Activated effector memory CD4-positive, alpha-beta T cell treated with Interleukin-2 at 50 U/mL for 16 hours (primary cell): ENCODE results near the gene DDIAS.
"Not testable (repeated sequence)": the region's sequence is repeated elsewhere in the genome, so short reads cannot be mapped to it uniquely, and the experiment has no call there.

Experiments used
- DNase-seq: peaks from one replicate; pipeline ENCODE4 v3.0.0-alpha.2; 2020

Gene DDIAS

GRCh38 chr11:82901165-82901921 lies at the start of gene DDIAS:
Gene DDIAS (plus strand): TSS chr11:82901736. CDS start chr11:82914739, 13,003 bp downstream.
- peak; percentile 89 for DNase-seq

DNA sequence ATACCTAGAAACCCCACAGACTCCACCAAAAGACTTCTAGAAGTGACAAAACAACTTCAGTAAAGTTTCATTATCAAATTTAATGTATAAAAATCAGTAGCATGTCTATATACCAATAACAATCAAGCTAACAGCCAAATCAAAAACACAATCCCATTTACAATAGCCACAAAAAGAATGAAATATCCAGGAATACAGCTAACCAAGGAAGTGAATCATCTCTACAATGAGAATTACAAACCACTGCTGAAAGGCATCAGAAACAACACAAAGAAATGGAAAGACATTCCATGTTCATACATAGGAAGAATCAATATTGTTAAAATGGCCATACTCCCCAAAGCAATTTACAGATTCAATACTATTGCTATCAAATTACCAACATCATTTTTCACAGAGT lies 47.3 kb upstream of the DDIAS start:
- no peak for DNase-seq

GRCh38 chr11:82854916-82855315 lies 46.6 kb upstream of the DDIAS start:
- not testable (repeated sequence) for DNase-seq

- DNase-seq, result no peak
Observed at GRCh38 chr11:82855616-82856015, 45.9 kb upstream of the DDIAS start.

DNA sequence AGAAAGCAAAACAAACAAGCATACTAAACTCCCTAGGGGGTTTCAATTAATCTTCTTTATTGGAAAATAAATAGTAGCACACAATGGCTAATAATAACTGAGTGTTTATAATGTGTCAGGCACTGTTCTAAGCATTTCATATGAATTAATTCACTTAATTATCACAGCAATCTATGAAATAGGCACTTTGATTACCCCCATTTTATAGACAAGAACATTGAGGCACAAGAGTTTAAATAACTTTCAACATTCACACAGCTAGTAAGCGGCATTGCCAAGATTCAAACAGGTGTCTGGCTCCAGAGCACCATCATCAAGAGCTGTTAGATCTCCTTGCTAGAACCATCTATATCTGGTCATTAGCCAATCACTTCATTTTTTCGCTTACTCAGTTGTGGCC lies 44.4 kb upstream of the DDIAS start:
- no peak for DNase-seq

GRCh38 chr11:82858133-82858532 lies 43.4 kb upstream of the DDIAS start:
- DNase-seq, result no peak

GRCh38 chr11:82858556-82859091 lies 42.9 kb upstream of the DDIAS start:
- DNase-seq, result no peak

DNA sequence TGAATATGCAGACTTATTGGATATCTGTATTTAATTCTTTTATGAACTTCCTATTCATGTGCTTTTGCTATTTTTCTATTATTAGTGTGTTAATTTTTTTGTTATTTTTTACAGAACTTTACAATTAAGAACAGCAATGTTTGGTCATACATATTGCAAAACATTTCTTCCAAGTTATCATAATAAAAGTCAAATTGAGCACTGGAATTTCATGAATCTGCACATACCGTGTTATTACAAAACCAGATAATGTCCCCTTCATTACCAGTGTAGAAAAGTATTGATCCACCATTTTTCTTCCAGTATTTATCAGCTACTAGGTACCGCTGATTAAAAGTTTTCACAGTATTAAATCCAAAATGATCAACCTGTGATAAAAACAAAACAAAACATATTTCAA lies 41.8 kb upstream of the DDIAS start:
- DNase-seq, result no peak

DNA sequence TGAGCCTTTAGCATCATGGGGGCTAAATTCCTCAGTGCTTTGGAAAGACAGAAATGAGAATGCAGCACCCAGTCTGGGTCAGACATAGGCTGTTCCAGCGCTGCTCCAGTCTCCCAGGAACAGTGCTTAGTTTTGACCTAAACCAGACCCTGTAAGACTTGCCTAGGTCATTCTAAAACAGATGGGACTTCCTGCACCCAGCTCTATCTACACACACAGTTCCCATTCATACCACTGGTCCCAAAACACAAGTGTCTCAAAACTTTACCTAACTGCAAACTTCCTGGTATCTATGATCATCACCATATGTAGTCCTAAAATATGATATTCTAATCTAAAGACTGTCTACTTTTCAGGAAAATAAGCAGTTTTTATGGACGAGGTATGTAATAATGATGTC lies 39.2 kb upstream of the DDIAS start:
- DNase-seq, result no peak

- no peak for DNase-seq
Observed at GRCh38 chr11:82863209-82863608, 38.3 kb upstream of the DDIAS start.

DNA sequence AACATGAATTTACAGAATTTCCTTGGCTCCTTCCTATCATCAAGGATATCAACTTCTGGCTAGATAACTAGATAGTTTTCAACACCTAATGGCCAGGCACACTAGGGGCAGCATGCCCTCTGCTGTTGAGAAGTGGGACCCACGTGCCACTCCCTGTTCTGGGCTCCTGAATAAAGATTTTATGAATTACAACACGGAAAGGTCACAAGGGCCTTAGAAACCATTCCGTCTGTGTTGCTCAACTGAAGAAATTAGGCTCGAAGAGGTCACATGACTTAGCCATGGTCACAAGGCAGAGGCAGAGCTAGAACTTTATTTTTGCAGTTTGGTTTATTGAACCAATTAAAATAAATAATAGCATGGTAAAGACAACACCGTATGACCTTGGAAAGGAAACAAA lies 37.3 kb upstream of the DDIAS start:
- no peak for DNase-seq

DNA sequence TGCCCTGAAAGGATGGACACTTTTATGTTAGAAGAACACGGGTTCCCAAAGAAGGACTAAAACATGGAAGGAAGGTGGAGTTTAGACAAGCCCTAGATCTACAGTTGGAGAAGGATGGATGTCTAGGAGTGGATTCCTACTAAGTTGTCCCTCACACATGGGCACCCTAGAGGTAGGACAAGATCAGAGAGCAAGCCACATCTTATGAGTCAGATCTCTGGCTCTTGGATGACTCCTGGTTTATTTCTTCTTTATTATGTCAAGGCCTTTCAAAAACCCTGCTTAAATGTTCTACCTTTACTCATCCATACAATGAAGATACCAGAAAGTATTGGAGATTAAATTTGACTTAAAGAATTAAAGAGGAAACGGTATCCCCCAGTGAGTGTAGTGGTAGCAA lies 35.7 kb upstream of the DDIAS start:
- no peak for DNase-seq

- peak; percentile 31 for DNase-seq
Observed at GRCh38 chr11:82867495-82868082, 33.9 kb upstream of the DDIAS start.

GRCh38 chr11:82869657-82870056 lies 31.9 kb upstream of the DDIAS start:
- no peak for DNase-seq

DNA sequence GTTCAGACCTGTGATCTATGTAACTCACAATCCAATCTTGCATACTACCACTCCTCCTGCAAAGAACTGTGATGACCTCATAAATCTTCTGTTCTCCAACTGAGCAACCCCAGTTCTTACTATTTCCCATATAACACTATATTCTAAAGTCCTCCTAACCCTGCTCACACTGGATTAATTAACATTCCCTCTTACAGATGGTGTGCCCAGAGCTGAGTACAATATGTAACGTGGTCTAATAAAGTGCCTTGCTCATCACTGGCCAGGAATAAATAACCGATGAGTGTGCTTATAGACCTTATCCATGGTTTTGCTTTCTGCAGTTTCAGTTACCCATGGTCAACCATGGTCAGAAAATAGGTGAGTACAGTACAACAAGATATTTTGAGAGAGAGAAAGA lies 29.9 kb upstream of the DDIAS start:
- no peak for DNase-seq

- no peak for DNase-seq
Observed at GRCh38 chr11:82872377-82873150, 29.0 kb upstream of the DDIAS start.

DNA sequence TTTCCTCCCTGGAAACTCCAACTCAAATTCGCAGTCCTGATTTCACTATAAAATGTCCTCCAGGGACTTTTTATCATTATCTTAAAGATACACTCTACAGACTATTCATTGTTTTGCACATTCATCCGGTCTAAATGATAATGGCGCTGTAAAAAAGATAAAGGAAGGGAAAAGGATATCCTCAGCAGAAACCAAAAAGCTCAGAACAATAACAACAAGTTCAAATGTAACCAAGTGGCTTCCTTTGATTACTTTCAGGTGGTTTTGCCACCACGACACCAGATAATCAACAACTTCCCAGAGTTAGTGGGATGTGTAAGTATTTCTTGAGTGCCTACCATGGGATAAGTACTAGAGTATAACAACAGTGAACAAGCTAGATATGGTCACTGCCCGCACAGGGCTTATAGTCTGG lies 27.6 kb upstream of the DDIAS start:
- no peak for DNase-seq

GRCh38 chr11:82874646-82875523 lies 26.7 kb upstream of the DDIAS start:
- no peak for DNase-seq

- DNase-seq, result no peak
Observed at GRCh38 chr11:82883853-82884252, 17.7 kb upstream of the DDIAS start.

- DNase-seq, result no peak
Observed at GRCh38 chr11:82889133-82890001, 12.2 kb upstream of the DDIAS start.

DNA sequence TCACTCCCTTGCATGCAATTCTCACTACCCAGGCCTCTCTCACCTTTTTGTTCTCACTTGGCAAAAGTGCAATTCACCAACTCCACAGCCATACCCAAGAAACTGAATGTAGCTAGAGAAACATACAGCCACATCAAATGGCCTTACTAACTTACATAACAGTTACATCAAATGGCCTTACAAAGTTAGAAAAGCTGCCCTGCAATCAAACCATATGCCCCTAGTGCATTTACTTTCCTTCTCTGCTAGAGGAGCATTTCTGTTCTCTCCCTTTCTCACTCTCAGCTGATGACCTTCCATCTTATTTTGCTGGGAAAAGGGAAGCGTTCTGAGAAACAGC lies 11.6 kb upstream of the DDIAS start:
- no peak for DNase-seq

DNA sequence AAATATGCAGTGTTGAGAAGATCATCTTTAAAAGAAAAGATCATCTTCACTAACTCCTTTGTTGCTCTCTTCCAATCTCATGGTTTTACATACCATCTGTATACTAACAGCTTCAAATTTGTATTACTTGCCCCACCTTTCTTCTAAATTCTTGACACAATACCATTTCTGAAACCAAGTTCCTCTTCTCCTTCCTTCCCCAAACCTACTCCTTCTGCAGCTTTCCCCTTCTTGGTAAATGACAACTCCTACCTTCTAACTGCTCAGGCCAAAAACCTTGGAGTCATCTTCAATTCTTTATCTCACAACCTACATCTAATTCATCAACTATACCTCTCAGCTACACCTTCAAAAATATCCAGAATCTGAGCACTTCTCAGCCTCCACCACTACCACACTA lies 10.6 kb upstream of the DDIAS start:
- DNase-seq, result no peak
